GM18868 (cell line): Measurements from ENCODE around the gene NTN3.

ENCODE experiments used
- ATAC-seq: cut with Tn5 transposase; IDR thresholded peaks from one replicate; pipeline ENCODE4 v1.9.1; 2021; ENCODE audit warnings: mild to moderate bottlenecking, moderate library complexity; ENCODE audit not compliant: unreplicated experiment

The NTN3 gene

DNA sequence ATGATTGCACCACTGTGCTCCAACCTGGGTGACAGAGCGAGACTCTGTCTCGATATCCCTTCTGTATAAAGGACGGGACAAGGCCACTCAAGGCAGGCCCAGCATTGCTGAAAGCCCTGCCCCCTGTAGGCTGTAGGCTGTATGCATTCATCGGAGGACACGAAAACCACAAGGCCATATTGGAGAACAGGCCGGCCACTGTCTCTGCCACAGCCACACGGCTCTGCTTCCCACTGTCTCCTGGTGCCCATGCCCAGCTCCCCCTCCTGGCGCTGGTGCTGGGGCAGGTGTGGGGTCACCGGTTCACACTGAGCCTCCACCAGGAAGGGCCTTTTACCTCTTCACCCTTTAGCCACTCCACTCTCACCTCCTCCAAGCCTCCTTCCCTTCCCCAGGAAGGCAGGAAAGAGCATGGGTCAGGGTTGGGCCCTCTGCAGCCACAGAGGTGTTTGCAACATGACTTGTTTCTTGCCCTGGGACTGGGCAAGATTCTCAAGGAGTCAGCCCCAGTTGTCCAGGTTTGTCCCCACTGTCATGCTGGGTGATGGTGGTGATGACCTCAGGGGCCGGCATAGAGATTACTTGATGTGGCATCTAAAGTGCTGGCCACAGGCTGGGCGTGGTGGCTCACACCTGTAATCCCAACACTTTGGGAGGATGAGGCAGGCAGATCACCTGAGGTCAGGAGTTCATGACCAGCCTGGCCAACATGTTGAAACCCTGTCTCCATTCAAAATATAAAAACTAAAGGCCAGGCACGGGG is 5.3 kb upstream of the NTN3 start:
- ATAC-seq, result no peak

DNA sequence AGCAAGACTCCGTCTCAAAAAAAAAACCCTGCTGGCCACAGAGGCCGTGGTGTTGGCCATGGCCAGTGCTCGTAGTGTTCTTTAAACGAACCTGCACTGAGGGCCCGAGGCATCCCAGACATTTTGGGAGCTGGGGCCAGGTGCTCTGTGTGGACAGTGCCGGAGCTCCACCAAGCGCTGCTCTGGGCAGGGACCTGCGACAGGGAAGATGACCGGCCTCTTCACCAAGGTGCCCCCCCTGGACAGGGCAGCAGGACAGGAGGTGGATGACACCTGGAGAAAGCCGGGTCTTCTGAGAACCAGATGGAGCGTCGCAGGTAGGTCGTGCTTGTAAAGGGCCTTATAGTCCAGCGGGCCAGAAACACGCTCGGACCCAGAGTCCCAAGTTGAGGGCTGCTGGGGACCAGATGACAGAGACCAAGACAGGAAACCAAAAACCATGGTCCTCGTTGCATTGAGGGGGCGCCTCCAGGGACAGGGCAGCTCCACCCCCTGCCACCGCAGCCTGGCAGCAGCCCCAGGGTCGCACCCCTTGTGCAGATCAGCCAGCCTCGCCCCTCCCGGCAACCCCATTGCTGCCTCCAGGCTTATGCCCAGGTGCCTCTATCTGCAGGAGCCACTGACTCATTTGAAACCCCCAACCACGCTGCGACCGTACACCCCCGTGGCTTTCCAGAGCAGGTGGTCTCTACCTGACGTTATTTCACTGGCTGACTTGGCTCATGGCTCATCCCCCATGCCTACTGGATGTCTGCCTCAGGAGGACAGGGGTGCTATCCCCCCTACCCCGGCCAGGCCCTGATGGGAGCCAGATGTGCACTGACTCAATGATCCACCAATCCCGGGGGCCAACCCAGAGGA is 4.2 kb upstream of the NTN3 start:
- no peak for ATAC-seq

DNA sequence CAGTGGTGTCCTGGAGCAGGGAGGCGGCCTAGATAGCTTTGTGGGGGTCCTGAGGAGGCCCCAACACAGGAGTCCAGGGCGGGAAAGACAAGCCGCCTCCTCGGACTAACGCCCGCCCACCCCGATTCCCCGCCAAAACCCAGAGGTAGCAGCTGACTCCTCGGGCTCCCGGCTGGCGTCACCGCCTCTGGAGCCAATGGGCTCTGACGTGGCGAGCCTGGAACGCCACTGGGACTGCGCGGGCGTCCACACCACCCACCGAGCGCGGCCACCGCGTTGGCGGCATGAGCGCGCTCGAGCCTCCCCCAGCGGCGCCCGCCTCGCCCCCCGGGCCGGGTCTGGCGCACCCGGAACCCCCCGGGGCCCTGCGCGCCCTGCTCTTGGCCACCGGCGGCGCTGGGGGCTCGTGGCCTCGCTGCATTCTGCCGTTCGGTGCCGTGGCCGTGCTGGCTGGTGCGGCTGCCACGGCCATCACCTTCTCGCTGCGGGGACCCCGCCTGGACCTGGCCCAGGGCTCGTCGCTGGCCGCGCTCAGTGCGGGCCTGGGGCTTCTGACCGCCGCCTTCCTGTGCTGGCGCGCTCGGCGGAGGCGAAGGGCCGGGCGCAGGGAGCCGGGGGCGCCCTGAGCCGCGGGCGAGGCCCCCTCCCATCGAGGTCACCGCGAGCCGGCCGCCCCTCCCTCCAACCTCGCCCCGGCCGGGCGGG is 3.4 kb upstream of the NTN3 start:
- no peak for ATAC-seq

DNA sequence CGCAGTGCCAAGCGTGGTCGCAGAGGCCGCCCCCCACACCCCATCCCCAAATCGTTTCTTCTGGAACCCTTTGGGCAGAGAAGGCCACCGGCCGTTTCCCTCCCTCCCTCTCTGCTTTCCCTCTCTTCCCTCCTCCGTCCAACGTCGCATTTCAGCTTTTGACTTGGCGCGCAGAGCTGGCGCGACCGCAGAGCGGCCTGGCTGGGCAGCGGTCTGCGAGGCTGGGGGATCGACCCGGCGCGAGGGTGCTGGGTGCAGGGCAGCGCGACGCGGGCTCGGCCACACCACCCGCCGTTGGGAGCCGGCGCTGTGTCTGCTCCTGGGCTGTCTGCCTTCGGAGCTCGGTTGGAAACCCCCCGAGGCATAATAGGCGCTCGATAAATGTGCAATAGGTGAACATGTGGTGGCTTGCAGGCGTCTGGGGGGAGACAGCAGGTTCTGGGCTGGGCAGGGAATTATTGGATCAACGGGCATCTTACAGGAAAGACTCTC is 2.8 kb upstream of the NTN3 start:
- no peak for ATAC-seq

DNA sequence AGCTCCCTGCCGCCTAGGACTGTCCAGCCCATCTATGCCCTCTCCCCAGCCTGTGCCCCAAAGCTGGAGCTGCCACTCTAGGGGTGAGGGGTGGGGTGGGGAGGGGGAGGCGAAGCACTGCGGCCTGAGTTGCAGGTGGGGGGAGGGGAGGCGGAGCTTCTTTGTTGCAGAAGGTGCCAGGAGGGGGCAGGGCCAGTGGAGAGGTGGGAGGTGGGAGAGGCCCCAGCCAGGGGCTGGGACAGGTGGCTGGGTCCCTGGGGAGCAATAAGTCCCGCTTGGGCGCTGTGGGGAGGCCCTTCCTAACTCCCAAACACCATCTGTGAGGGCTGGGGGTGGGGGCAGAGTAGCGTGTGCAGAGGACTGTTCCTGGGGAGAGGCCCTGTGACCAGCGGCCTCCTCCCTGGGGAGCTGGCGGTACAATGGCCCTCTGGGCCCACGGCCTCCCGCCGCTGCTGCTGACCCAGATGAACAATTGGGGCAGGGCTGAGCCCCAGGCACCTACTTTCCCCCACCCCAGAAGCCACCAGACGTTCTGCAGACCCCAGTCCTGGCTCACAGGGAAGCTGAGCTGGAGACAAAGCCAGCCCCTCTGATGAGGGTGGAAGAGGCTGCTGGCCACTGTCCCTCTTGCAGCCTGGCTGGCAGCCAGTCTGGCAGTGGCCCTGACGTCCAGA is 2.2 kb upstream of the NTN3 start:
- ATAC-seq, result no peak

DNA sequence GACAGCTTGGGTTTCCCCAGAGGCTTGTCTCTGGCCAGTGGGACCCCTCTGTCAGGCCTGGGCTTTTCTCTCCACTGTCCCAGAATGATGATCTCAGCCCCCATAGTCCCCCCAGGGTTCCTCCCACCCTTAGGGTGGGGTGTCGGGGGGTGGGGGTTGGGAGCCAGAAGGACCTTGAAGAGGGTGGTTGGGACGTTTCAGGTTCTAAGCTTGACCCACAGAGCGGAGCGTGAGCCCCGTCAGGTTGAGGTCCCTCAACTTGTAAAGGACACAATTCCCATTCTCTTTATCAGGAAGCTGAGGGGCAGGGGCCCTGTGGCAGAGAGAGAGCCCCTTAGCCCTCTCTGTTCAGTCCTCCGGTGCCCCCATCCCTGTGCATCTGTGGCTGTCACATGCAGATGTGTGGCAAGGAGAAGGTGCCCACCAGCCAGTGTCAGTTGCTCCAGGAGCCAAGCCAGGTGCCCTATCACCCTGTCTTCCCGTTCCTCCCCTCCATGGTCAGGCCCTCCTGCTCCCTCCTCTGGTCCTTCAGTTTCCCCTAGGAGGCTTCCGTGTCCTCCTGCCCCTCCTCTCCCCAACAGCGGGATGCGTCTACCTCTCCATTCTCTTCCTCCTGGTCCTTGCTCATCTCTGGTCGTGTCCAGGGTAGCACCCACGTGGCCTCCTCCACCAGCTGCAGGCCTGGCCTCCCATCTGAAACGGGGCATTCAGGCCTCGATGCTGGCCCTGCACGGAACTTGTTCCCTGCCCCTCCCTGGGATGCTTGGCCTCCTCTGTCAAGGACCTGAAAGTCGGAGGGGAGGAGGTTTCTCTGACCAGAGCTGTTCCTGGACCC is 1.5 kb upstream of the NTN3 start:
- no peak for ATAC-seq

DNA sequence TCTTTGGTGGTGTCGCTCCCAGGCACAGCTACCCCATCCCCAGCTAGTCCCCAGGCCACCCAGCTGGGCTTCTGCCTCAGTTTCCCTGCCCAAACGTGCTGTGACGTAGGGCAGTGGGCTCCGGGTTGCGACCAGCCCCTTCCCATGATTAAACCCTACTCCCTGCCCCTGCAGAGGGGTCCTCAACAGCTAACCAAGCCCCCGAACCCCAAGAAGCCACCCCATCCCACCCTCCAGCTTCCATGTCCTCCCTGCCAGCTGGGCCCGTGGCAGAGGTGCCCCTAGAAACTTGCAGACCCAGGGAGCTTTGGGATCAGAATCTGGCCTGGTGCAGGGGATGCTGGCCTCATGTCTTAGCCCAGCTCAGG is 879 bp upstream of the NTN3 start:
- no peak for ATAC-seq

DNA sequence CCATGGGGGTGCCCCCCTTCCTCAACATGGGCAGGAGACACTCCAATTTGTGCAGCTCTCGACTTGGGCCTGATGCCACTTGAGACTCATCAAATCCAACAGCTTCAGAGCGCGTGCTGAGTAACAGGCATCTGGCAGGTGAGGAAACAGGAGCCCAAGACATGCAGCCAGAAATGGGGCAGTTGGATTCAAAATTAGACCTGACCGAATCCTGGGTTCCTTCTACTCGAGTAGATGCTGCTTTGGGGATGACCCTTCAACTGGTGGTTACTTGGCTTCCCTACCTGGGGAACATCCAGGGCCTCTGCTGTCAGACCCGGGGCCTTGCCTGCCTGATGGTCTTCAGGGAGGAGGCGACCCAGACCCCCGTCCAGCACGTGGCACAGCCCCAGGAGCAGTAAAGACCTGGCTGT is 488 bp upstream of the NTN3 start:
- ATAC-seq, result no peak

DNA sequence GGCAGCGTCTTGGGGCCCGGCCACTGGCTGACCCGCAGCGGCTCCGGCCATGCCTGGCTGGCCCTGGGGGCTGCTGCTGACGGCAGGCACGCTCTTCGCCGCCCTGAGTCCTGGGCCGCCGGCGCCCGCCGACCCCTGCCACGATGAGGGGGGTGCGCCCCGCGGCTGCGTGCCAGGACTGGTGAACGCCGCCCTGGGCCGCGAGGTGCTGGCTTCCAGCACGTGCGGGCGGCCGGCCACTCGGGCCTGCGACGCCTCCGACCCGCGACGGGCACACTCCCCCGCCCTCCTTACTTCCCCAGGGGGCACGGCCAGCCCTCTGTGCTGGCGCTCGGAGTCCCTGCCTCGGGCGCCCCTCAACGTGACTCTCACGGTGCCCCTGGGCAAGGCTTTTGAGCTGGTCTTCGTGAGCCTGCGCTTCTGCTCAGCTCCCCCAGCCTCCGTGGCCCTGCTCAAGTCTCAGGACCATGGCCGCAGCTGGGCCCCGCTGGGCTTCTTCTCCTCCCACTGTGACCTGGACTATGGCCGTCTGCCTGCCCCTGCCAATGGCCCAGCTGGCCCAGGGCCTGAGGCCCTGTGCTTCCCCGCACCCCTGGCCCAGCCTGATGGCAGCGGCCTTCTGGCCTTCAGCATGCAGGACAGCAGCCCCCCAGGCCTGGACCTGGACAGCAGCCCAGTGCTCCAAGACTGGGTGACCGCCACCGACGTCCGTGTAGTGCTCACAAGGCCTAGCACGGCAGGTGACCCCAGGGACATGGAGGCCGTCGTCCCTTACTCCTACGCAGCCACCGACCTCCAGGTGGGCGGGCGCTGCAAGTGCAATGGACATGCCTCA is 773 bp downstream of the NTN3 start:
- no peak for ATAC-seq

DNA sequence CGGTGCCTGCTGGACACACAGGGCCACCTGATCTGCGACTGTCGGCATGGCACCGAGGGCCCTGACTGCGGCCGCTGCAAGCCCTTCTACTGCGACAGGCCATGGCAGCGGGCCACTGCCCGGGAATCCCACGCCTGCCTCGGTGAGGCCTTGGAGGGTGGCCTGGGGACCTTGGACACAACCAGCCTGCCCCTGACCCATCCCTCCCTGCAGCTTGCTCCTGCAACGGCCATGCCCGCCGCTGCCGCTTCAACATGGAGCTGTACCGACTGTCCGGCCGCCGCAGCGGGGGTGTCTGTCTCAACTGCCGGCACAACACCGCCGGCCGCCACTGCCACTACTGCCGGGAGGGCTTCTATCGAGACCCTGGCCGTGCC is 1.4 kb downstream of the NTN3 start:
- no peak for ATAC-seq

DNA sequence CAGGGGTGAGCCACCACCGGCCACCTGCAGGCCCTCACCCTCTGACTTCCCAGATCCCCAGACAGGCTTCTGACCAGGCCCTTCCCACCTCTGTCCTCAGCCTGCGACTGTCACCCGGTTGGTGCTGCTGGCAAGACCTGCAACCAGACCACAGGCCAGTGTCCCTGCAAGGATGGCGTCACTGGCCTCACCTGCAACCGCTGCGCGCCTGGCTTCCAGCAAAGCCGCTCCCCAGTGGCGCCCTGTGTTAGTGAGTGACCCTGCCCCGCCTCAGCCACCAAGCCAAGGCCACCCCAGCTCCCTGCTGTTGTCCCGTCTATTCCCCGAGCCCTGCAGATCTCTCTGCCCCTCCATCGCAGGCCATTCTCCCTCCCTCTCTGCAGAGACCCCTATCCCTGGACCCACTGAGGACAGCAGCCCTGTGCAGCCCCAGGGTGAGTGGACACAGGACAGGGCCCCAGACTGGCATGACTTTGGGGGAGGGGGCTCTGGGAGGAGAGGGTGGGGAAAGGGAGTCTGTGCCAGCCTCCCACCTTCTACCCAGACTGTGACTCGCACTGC is 1.9 kb downstream of the NTN3 start:
- no peak for ATAC-seq

DNA sequence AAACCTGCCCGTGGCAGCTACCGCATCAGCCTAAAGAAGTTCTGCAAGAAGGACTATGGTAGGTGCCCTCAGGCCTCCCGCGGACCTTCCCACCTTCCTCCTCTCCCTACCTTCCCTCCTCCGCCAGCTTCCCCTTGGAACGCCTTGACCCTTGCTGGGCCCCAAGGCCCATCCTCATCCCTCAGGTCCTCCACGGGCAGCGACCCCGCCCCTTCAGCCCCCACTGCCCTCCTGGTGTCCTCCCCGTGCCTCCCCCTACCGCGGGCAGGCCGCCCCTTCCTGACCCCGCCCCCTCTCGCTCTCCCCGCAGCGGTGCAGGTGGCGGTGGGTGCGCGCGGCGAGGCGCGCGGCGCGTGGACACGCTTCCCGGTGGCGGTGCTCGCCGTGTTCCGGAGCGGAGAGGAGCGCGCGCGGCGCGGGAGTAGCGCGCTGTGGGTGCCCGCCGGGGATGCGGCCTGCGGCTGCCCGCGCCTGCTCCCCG is 2.4 kb downstream of the NTN3 start:
- ATAC-seq, result no peak

DNA sequence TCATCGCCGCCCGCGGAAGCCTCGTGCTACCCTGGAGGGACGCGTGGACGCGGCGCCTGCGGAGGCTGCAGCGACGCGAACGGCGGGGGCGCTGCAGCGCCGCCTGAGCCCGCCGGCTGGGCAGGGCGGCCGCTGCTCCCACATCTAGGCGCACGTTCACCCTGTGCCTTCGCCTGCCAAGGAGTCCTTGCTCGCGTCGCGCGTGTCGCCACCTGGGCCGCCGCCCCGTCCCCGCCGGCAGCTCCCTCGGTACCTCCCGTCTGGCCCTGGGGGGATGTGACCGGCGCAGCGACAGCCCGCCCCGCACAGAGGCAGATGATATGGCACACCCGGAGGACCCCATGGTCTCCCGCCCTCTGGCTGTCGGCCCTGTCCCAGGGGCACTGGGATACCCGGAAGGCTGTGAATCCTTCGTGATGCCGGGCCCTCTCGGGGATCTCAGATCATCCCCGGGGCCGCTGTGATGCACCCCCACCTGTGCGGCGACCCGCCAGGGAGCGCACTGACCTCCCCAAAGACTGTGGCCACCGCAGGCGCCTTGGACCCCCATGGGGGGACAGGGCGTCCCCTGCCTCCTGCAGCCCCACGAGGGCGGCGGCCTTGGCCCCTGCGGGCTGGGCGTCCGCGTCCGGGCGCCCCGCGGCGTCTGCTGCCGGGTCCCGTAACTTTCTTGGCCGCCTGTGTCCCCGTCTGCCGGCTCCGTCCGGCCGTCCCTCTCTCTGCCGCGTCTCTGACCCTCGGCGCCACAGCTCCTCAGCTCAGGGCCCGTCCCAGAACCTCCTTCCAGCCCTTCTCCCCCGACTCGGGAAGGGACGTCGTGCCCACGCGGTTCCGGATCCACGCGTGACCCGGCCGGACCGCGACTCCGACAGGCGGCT is 3.1 kb downstream of the NTN3 start:
- peak; percentile 7 for ATAC-seq

DNA sequence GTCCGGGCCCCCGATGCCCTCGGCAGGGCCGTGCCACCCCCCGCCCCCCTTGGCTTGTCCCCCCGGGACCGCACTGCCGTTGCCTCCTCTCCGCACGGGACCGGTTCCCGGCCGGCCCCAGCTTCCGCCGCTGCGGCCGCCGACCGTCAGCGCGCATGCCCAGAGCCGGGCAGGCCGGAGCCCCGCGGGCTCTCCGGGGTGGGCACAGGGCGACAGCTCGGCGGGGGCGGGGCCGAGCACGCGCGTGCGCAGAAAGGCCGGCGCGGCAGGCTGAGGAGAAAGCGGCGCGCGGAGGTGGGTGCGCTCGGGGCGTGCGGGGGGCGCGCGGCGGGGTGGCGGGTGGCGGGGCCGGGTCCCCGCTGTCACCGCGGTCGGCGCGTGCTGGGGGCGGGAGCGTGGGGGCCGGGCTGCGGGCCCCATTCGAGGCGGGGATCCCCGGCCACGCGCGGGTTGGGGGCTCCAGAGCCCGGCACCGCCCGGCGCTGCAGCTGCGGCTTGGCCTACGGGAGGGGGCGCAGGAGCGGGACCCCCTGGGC is 3.8 kb downstream of the NTN3 start, which contains the start of gene TBC1D24:
TBC1D24 (plus strand) TSS at position 251 of the 536 bp plus-strand sequence. CDS start 21,022 bp downstream, outside the sequence.
- ATAC-seq, result peak; percentile 57

DNA sequence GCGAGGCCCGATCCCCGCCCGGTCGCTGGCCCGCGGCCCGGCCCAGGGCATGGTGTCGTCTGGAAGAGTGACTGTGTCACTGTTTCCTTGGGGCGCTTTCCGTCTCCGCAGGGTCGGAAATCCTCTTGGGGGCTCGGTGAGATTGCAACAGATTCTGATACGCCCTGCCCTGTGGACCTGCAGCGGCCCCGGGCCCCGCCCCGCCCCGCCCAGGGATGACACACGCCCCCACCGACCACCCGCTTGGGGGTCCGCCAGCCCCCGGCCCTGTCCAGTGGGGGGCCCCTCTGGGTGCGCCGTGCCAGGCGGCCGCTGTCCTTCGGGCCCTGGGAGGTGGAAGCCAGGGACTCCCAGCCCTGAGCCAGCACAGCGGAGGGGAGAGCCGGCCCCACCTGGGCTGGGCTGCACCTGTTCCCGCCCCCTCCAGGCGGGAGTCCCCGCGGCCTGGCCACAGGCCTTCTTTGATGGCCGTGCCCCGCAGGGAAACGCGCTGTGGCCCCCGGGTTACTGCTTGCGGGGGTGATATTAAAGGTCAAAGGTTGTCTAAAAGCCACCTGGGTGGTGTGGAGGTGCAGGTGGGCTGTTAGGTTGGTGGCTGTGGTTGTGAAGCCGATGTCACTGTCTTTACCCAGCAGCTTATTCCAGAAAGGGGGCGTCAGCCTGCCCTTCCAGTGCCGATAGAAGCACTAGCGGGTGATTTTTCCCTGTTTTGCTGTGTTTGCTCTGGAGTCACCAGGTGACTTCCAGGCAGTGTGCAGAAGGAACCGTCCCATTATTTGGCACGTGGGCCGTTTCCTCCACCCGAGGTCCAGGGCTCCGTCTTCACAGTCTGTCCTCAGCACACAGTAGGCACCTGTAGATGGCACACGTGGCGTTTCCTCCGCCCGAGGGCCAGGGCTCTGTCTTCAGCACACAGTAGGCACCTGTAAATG is 4.6 kb downstream of the NTN3 start:
- no peak for ATAC-seq

DNA sequence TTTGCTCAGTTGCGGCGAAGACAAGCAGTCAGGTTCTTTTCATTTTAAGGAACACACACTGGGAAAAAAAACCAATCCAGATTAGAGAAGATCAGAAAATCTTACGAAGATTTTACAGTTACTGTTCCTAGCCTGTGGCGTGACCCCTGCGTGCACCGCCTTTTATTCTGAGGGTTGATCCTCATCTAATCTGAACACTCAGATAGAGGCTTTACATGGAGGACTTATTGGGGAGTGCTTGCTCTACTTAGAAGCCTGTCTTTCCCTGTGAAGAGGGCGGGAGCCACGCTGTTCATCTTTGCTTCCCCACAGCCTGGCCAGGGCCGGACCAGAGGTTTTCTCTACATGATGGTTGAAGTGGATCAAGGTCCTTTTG is 5.2 kb downstream of the NTN3 start:
- no peak for ATAC-seq
